Myocyte (in vitro differentiated cells): ENCODE measurements around the gene ORC3. TPM values are rescaled to one million over a fixed set of nuclear protein-coding genes. Genes with fewer than 3 reads are reported as not detected.

Experiments
- total RNA-seq: library from RNA; depleted of rRNA; stranded (reverse); fragments of >200 nt; gene quantifications from 2 replicates; pipeline ENCODE4 v1.2.3, GENCODE V29; 2014

Gene ORC3
- total RNA-seq, 1 donor from 2014 or later, result 29.8 TPM

Other genes with a start within 250 kb of the ORC3 start
- 0.10 and 0.75 TPM in 2 replicates for gene C6orf163, start 245.3 kb upstream of the ORC3 start, total RNA-seq
- not detected in 2 replicates for gene CFAP206, start 182.2 kb upstream of the ORC3 start, total RNA-seq
- 10.9 and 16.7 TPM in 2 replicates for gene SLC35A1, start 117.2 kb upstream of the ORC3 start, total RNA-seq
- 28.7 and 31.2 TPM in 2 replicates for gene RARS2, start 148 bp upstream of the ORC3 start, total RNA-seq
- 23.7 and 31.0 TPM in 2 replicates for gene AKIRIN2, start 112.1 kb downstream of the ORC3 start, total RNA-seq